Mononuclear cell (primary cell): ENCODE measurements around the gene OTOA. TPM values are rescaled to one million over a fixed set of nuclear protein-coding genes. Genes with fewer than 3 reads are reported as not detected.
"Not testable (repeated sequence)": the region's sequence is repeated elsewhere in the genome, so short reads cannot be mapped to it uniquely, and the experiment has no call there.

Experiments
- H3K27me3 ChIP-seq: 2 replicates; pipeline ENCODE4 v1.6.0; 2011; ENCODE audit warnings: low read length, control low read depth; ENCODE audit not compliant: insufficient read depth
- H3K4me1 ChIP-seq: 2 replicates; pipeline ENCODE4 v1.5.1; 2011; ENCODE audit warnings: mild to moderate bottlenecking, low read length, control low read depth; ENCODE audit not compliant: insufficient read depth
- H3K4me3 ChIP-seq: 2 replicates; pipeline ENCODE4 v1.5.1; 2011; ENCODE audit warnings: mild to moderate bottlenecking, low read length, moderate library complexity
- H3K9me3 ChIP-seq: 2 replicates; pipeline ENCODE4 v1.5.1; 2011; ENCODE audit warnings: low read depth, mild to moderate bottlenecking, control low read depth, low read length
- total RNA-seq: library from RNA; depleted of rRNA; stranded (reverse); fragments of >200 nt; gene quantifications from one replicate; pipeline ENCODE4 v1.2.3, GENCODE V29; 2012

Gene OTOA
- 0.31 TPM for total RNA-seq

DNA sequence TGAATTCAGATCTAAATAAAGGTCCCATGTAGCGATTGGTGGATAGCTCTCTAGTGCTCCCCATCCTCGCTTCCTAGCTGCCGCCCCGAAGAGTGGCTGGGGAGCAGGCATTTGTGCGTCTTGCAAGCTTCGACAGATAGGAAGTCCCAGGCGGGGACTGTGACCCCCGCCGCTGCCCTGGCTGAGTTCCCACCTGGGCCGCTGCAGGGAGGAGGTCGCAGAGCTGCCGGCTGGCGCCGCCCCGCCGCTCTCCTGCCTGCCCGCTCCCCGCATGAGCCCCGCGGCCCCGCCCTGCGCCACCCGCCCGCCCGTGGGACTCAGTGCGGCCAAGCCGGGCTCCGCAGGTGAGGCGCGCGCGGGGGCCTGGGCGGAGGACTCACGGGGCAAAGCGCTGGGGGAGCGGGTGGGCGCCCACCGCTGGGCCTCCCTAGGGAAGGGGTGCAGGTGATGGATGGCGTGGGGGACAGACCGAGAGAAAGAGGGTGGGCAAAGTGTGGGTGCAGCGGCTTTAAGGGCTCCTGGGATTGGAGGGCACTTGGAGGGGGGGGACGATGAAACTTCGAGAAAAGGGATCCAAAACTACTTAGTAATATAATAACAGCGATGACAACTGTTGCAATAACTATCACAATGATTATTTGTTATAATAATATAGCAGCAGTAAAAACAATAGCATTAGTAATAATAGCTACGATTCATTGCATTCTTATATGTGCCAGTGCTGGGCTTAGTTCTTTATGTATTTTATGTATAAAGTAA lies at the start of gene OTOA:
Gene OTOA, plus strand, starts transcription at position 80 of the 759 bp plus-strand sequence. CDS start 14,547 bp downstream, outside the sequence.
- Histone ChIP-seq H3K9me3 (no peaks in the 10 kb centered on the region), H3K27me3 (peaks cover 3% of the 10 kb centered on the region), H3K4me3 (no peak within 1 kb of the TSS), H3K4me1 (peaks cover 39% of the 10 kb centered on the region)

DNA sequence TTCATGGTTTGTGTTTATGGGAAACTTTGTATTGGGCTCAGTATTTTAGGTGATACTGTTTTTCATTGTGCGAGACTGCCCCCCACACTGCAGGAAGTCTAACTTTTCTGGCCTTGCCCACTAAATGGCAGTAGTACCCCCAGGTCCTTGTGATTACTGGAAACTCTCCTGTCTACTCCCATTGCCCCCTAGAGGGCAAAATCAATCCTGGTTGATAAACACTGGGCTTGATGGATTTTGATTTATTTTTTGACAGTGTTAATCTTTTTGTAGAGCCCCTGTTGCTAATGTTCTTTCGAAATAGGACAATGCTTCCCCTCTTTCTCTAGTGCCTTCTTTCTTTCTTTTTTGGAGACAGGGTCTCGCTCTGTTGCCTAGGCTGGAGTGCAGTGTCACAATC lies 48.9 kb upstream of the OTOA start:
- no peaks in the 10 kb centered on the region for H3K9me3 ChIP-seq
- peaks cover 95% of the 10 kb centered on the region for H3K4me1 ChIP-seq
- no peaks in the 10 kb centered on the region for H3K27me3 ChIP-seq
- H3K4me3 ChIP-seq = no peak overlapping the region

DNA sequence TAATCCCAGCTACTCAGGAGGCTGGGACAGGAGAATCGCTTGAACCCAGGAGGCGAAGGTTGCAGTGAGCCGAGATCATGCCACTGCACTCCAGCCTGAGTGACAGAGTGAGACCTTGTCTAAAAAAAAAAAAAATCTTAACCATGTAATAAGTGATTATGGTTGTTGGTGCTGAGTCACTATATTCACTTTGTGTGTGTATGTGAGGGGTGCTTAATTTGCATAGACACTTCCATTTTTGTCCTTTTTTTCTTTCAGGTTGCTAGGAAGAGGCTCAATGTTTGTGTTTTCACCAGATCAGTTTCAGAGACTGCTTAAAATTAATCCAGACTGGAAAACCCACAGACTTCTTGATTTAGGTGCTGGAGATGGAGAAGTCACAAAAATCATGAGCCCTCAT lies 46.2 kb upstream of the OTOA start:
- Histone ChIP-seq H3K4me3 (no peak overlapping the region), H3K9me3 (no peaks in the 10 kb centered on the region), H3K4me1 (peaks cover 95% of the 10 kb centered on the region), H3K27me3 (no peaks in the 10 kb centered on the region)

DNA sequence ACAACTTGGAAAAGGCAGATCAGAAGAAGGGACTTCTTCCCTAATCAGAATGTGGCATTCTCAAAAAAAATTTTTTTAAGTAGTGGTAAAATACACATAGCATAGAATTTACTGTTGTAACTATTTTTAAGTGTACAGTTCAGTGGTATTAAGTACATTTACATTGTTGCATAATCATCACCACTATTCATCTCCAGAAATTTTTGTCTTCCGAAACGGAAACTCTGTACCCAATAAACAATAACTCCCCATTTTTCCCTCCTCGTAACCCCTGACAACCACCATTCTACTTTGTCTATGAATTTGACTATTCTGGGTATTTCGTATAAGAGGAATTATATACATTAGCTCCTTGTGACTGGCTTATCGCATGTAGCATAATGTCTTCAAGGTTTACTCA lies 45.5 kb upstream of the OTOA start:
- H3K4me3 ChIP-seq = no peak overlapping the region
- H3K9me3 ChIP-seq = no peaks in the 10 kb centered on the region
- H3K27me3 ChIP-seq = no peaks in the 10 kb centered on the region
- H3K4me1 ChIP-seq = peaks cover 88% of the 10 kb centered on the region

DNA sequence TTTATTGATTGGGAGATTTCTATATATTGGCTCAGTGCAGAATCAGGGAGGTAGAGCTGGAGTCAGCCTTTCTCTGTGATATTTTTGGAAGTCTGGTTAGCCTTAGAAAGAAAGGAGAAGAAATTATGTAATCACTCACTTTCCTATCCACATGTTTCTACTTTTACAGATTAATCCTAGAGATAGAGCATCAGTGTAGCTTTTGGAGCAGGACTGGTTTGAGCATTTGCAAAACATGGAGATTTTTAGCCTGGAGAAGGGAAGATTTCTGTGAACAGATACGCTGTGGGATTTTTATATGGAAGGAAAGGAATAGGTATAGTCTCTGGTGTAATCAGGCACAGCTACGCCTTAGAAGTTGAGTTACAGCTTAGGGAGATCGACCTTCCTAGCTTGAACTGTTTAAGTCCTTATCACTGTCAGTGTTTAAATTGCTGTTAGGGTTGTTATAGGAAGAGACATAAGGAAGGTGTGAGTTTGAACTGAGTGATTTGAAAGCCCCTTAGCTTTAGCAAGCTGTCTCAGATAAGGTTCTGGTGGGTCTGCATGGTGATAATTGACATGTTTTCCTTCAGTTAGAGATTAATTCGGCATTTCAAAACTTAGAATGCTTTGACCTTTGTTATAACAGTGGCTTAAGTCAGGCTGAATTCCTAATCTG lies 43.9 kb upstream of the OTOA start:
- Histone ChIP-seq H3K4me1 (peaks cover 79% of the 10 kb centered on the region), H3K9me3 (no peaks in the 10 kb centered on the region), H3K4me3 (no peak overlapping the region), H3K27me3 (no peaks in the 10 kb centered on the region)

DNA sequence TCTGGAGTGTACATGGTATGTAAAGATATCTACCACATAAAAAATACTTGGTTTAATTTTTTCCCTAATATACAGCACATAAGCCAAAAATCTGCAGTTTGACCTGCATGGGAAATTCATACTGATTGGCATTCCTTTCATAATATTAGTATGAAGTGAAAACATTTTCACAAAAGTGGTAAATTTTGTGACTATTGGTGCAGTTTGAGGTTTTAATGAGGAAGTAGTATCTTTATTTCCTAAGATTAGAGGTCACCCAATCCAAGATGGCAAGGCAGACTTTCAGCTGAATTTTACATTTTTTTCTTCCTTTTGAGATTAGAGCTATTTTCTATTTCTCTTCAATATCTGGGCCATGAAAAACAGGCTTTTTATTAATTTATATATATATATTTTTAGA lies 43.2 kb upstream of the OTOA start:
- Histone ChIP-seq H3K27me3 (no peaks in the 10 kb centered on the region), H3K9me3 (no peaks in the 10 kb centered on the region), H3K4me3 (no peak overlapping the region), H3K4me1 (peaks cover 79% of the 10 kb centered on the region)

DNA sequence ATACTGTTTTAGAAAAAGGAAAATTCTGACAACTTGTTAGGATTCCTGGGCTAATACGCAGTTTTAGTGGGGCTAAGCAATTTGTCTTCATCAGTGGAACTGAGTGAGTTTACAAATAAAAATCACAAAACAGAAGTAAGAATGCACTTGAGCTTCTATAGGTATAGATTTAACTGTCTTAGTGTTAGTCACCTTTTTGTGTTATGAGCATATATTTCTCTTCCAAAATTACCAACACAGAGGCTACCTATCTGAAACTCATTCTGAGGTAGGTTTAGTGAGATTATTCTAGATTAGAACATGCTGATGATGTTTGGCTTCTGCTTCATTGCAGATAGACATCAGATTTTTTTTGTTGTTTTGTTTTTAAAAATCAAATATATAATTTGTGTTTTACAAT lies 41.2 kb upstream of the OTOA start:
- Histone ChIP-seq H3K9me3 (no peaks in the 10 kb centered on the region), H3K4me1 (peaks cover 79% of the 10 kb centered on the region), H3K27me3 (no peaks in the 10 kb centered on the region), H3K4me3 (no peak overlapping the region)

DNA sequence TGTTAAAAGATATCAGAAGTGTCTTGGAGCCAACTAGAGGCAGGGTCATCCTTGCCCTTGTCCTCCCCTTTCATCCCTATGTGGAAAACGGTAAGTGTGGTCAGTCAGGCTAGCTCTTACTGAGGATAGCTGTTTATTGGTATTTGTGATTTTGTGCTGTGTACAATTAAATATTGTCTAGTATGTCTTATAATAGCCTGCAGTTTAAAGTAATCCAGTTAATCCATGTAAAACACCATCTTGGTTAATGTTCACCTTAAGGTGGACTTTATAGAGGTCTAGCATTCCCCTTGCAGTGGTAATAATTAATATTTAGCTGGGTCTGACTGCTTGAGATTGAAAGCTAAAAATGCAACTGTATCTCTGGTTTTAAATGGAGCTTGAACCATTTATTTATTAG lies 38.7 kb upstream of the OTOA start:
- peaks cover 59% of the 10 kb centered on the region for H3K4me1 ChIP-seq

DNA sequence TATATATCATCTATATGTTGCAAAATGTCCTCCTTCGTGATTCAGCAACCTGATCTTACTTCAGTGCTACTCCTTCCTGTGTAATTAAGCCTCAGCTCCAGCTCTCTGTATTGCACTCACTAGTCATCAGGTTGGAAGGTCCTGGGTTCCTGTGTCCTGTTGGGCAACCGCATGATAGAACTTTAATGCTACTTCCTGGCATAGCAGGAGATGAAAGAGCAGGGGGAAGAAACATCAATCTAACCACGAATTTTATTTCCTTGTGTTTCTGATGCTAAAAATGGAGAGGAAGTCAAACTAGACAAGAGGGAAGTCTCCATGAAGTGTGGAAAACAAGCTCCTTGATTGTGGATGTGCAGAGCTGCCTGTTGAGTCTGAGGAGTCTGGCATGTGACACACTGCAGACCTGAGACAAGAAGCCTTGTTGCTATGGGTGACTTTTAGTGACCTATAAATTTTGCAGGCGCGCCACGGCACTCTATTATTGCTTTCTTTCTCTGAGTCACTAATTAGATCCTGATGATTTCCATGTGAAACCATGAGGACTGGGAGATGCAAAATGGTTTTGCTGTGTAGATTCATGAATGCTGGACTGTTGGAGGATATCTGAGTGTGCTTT lies 37.0 kb upstream of the OTOA start:
- Histone ChIP-seq H3K4me3 (no peak overlapping the region), H3K27me3 (no peaks in the 10 kb centered on the region), H3K4me1 (peaks cover 59% of the 10 kb centered on the region), H3K9me3 (no peaks in the 10 kb centered on the region)

More for the DNA sequence above, 38.7 kb upstream of the OTOA start:
- H3K9me3 ChIP-seq = no peaks in the 10 kb centered on the region
- no peaks in the 10 kb centered on the region for H3K27me3 ChIP-seq
- H3K4me3 ChIP-seq = no peak overlapping the region

DNA sequence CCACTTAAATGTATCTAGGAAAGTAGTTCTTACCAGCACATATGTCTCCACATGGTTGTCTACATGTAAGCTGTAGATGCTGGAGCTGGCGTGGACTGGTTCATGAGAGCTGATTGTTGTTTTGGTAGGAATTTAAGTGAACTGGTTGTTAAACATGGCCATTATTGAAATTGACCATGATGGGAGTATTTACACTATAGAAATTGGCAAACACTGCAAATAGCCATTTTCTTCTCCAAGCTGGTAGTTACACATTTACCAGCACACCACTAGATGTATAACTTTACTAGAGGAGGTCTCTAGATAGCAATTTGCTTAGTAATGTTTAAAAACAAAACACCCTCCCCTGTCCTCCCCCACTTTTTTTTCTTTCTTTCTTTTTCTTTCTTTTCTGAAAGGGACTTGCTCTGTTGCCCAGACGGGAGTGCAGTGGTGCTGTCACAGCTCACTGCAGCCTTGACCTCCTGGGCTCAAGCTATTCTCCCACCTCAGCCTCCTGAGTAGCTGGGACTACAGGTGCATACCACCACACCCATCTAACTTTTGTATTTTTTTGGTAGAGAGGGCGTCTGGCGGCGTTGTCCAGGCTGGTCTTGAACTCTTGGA lies 35.5 kb upstream of the OTOA start:
- Histone ChIP-seq H3K9me3 (no peaks in the 10 kb centered on the region), H3K27me3 (no peaks in the 10 kb centered on the region), H3K4me3 (no peak overlapping the region), H3K4me1 (peaks cover 59% of the 10 kb centered on the region)

DNA sequence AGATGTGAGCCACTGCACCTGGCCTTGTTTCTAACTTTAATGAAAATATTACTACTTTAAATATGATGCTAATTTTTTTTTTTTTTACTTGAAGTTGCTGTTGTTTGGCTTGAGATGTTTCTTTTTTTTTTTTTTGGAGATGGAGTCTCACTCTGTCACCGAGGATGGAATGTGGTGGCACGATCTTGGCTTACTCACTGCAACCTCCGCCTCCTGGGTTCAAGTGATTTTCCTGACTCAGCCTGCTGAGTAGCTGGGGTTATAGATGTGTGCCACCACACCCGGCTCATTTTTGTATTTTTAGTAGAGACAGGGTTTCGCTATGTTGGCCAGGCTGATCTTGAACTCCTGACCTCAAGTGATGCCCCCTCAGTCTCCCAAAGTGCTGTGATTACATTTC lies 35.0 kb upstream of the OTOA start:
- Histone ChIP-seq H3K9me3 (no peaks in the 10 kb centered on the region), H3K4me1 (peaks cover 59% of the 10 kb centered on the region), H3K27me3 (no peaks in the 10 kb centered on the region), H3K4me3 (no peak overlapping the region)

DNA sequence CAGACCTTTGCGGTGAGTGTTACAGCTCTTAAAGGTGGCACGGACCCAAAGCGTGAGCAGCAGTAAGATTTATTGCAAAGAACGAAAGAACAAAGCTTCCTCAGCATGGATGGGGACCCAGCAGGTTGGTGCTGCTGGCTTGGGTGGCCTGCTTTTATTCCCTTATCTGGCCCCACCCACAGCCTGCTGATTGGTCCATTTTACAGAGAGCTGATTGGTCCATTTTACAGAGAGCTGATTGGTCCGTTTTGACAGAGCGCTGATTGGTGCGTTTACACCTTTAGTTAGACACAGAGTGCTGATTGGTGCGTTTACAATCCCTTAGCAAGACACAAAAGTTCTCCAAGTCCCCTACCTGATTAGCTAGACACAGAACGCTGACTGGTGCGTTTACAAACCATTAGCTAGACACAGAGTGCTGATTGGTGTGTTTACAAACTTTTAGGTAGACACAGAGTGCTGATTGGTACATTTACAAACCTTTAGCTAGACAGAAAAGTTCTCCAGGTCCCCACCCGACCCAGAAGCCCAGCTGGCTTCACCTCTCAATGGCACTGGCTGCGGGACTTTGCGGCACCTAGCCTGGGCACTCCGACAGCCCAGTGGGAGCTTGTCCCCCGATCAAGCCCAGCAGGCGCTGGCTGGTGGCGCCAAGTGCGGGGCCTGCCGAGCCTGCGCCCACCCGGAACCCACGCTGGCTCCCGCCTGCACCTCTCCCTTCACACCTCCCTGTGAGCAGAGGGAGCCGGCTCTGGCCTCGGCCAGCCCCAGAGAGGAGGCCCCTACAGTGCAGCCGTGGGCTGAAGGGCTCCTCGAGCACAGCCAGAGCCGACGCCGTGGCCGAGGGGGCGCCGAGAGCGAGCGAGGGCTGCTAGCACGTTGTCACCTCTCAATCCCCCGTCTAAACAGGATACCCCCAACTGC lies 33.9 kb upstream of the OTOA start:
- not testable (repeated sequence) for H3K9me3 ChIP-seq
- H3K4me1 ChIP-seq = peaks cover 54% of the 10 kb centered on the region

DNA sequence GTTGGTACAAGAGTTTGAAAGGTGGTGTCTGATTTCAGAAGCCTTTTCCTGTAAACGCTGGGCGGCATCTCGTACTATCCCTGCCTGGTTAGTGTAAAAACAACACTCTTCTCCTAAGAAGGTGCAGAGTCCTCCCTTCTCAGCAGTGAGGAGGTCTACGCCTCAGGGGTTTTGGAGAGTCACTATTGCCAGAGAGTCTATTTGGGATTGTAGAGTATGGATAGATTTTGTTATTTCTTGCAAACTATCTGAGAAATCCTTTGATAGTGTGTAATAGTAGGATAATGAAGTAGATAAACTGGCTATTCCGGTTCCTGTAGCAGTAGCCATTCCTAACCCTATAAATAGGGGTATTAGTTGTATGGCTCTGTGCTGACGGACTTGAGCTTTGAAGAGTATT lies 32.9 kb upstream of the OTOA start:
- peaks cover 45% of the 10 kb centered on the region for H3K4me1 ChIP-seq
- not testable (repeated sequence) for H3K27me3 ChIP-seq, H3K9me3 ChIP-seq, H3K4me3 ChIP-seq

More for the DNA sequence above, 33.9 kb upstream of the OTOA start:
- H3K27me3 ChIP-seq, H3K4me3 ChIP-seq: not testable (repeated sequence)

DNA sequence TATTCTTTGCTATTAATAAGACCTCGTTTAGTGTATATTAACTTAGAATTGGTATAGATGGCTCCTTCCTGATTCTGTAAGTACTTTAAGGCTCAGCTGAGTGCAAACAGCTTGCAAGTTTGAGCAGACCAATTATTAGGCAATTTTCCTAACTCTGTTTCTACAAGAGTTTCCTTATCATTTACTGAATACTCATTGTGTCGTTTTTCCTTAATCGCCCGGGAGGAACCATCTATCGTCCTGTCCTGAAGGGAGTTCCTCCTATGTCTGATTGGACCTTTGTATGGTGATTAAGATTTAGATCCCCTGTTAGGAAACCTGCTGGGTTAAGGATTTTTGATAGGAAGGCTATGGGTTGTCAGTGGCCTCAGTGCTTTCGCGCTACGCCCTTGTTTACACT lies 32.4 kb upstream of the OTOA start:
- H3K27me3 ChIP-seq, H3K4me3 ChIP-seq, H3K9me3 ChIP-seq: not testable (repeated sequence)
- peaks cover 40% of the 10 kb centered on the region for H3K4me1 ChIP-seq
